Tibial nerve (tissue), 4 donors: ENCODE results near the gene ABCB1. TPM values are rescaled to one million over a fixed set of nuclear protein-coding genes. Genes with fewer than 3 reads are reported as not detected.
"Not testable (repeated sequence)": the region's sequence is repeated elsewhere in the genome, so short reads cannot be mapped to it uniquely, and the experiment has no call there.

Experiments
- DNase-seq, 2 donors: peaks; one replicate each; pipeline ENCODE4 v3.0.0-alpha.2; 2019; ENCODE audit warnings: low spot score in 2 of 2
- H3K27ac ChIP-seq, 4 donors: fragments of 200-600 bp; sonication (generic) in 3 of 4; one replicate each; pipeline ENCODE4 v1.5.1; 2017 to 2019; ENCODE audit warnings: mild to moderate bottlenecking in 1 of 4
- H3K27me3 ChIP-seq, 2 donors: fragments of 200-600 bp; sonication (generic) in 1 of 2; one replicate each; pipeline versions ENCODE4 v1.5.1 to v1.6.0; 2017 to 2019
- H3K36me3 ChIP-seq, 3 donors: fragments of 200-600 bp; sonication (generic); one replicate each; pipeline ENCODE4 v1.5.1; 2018 to 2019
- H3K4me1 ChIP-seq, 4 donors: fragments of 200-600 bp; sonication (generic) in 3 of 4; one replicate each; pipeline ENCODE4 v1.5.1; 2017 to 2019
- H3K4me3 ChIP-seq, 4 donors: fragments of 200-600 bp; sonication (generic) in 3 of 4; one replicate each; pipeline ENCODE4 v1.5.1; 2017 to 2019; ENCODE audit warnings: mild to moderate bottlenecking in 1 of 4, moderate library complexity in 1 of 4
- H3K9me3 ChIP-seq, 4 donors: fragments of 200-600 bp; sonication (generic) in 3 of 4; one replicate each; pipeline ENCODE4 v1.5.1; 2017 to 2019
- CTCF ChIP-seq, 5 experiments: fragments of 200-600 bp in 3 of 5; fragments of 450-650 bp in 2 of 5; sonication (generic) in 3 of 5; IDR thresholded peaks; one replicate each; pipeline ENCODE4 v1.5.1; 2016 to 2019; ENCODE audit warnings: antibody characterized with exemption in 5 of 5, mild to moderate bottlenecking in 3 of 5, moderate library complexity in 2 of 5
- EP300 ChIP-seq, 2 donors: sonication (generic); formaldehyde crosslinking; IDR thresholded peaks; one replicate each; pipeline ENCODE4 v1.6.1; 2017; ENCODE audit warnings: antibody characterized with exemption in 2 of 2, mild to moderate bottlenecking in 1 of 2
- POLR2A ChIP-seq, 2 donors: fragments of 450-650 bp; IDR thresholded peaks; one replicate each; pipeline ENCODE4 v1.6.1; 2017; ENCODE audit warnings: antibody characterized with exemption in 2 of 2, mild to moderate bottlenecking in 2 of 2, moderate library complexity in 2 of 2
- WGBS, 2 donors: methylation state at CpG; one replicate each; pipeline ENCODE4 v1.1.5; 2018; 5-methylcytosine and 5-hydroxymethylcytosine counted together
- total RNA-seq, 4 donors: library from RNA; depleted of rRNA; stranded (reverse); fragments of >200 nt; gene quantifications; one replicate each; pipeline ENCODE4 v1.1.0, GENCODE V29; 2016

ABCB1 gene
- total RNA-seq, 4 donors from 2014 or later, result 12.8 to 36.0 (median 22.2) TPM

- TF ChIP-seq CTCF (IDR thresholded peaks at IDR 0.05) (no peak), EP300 (IDR thresholded peaks at IDR 0.05) (no peak)
- H3K9me3 ChIP-seq, result no peaks in the 10 kb centered on the region
- WGBS, 2 donors, result 75 to 77% methylated on average over 1 of the region's 1 CpG
- no peaks in the 10 kb centered on the region for H3K27me3 ChIP-seq
- no peak overlapping the region for H3K4me3 ChIP-seq
- DNase-seq, result no peak
- no peak overlapping the region for H3K27ac ChIP-seq
- H3K36me3 ChIP-seq, result no peaks in the 10 kb centered on the region
- H3K4me1 ChIP-seq, result no peaks in the 10 kb centered on the region
These were observed 11.1 kb downstream of the ABCB1 start for GRCh38 chr7:87589631-87590030.

- 64 to 75% methylated on average over 3 of the region's 3 CpGs for WGBS, 2 donors
- Histone ChIP-seq H3K4me3 (no peak overlapping the region), H3K36me3 (no peaks in the 10 kb centered on the region), H3K27me3 (no peaks in the 10 kb centered on the region), H3K4me1 (no peaks in the 10 kb centered on the region), H3K9me3 (no peaks in the 10 kb centered on the region), H3K27ac (no peak overlapping the region)
- TF ChIP-seq POLR2A (IDR thresholded peaks at IDR 0.05), result no peak
- no peak for TF ChIP-seq EP300 (IDR thresholded peaks at IDR 0.05)
- no peak for TF ChIP-seq CTCF (IDR thresholded peaks at IDR 0.05)
- DNase-seq, result no peak
These were observed 19.0 kb downstream of the ABCB1 start for GRCh38 chr7:87581723-87582122.

- 89 to 94% methylated on average over 1 of the region's 1 CpG for WGBS, 2 donors
- TF ChIP-seq EP300 (IDR thresholded peaks at IDR 0.05) (no peak), POLR2A (IDR thresholded peaks at IDR 0.05) (no peak), CTCF (IDR thresholded peaks at IDR 0.05) (no peak)
These were observed 20.0 kb downstream of the ABCB1 start for GRCh38 chr7:87580636-87581035.

GRCh38 chr7:87575521-87575920 is 25.2 kb downstream of the ABCB1 start:
- TF ChIP-seq EP300 (IDR thresholded peaks at IDR 0.05) (no peak), POLR2A (IDR thresholded peaks at IDR 0.05) (no peak), CTCF (IDR thresholded peaks at IDR 0.05) (no peak)

More at GRCh38 chr7:87580636-87581035, 20.0 kb downstream of the ABCB1 start:
- Histone ChIP-seq H3K9me3 (no peaks in the 10 kb centered on the region), H3K36me3 (no peaks in the 10 kb centered on the region), H3K4me3 (no peak overlapping the region), H3K4me1 (no peaks in the 10 kb centered on the region), H3K27me3 (no peaks in the 10 kb centered on the region), H3K27ac (no peak overlapping the region)
- DNase-seq, result no peak

GRCh38 chr7:87574630-87575029 is 26.1 kb downstream of the ABCB1 start:
- 14 to 41% methylated on average over 2 of the region's 2 CpGs for WGBS, 2 donors
- no peaks in the 10 kb centered on the region for H3K27me3 ChIP-seq
- H3K4me3 ChIP-seq, result no peak overlapping the region
- no peaks in the 10 kb centered on the region for H3K9me3 ChIP-seq
- H3K27ac ChIP-seq, result no peak overlapping the region
- TF ChIP-seq POLR2A (IDR thresholded peaks at IDR 0.05) (no peak), CTCF (IDR thresholded peaks at IDR 0.05) (no peak), EP300 (IDR thresholded peaks at IDR 0.05) (no peak)
- DNase-seq, result no peak
- H3K36me3 ChIP-seq, result no peaks in the 10 kb centered on the region
- H3K4me1 ChIP-seq, result no peaks in the 10 kb centered on the region

More at GRCh38 chr7:87575521-87575920, 25.2 kb downstream of the ABCB1 start:
- DNase-seq, result no peak
- Histone ChIP-seq H3K4me1 (no peaks in the 10 kb centered on the region), H3K36me3 (no peaks in the 10 kb centered on the region), H3K27ac (no peak overlapping the region), H3K9me3 (no peaks in the 10 kb centered on the region), H3K27me3 (no peaks in the 10 kb centered on the region), H3K4me3 (no peak overlapping the region)
- WGBS, 2 donors, result 74 to 91% methylated on average over 2 of the region's 2 CpGs

GRCh38 chr7:87572513-87572912 is 28.2 kb downstream of the ABCB1 start:
- DNase-seq, H3K36me3 ChIP-seq, H3K4me1 ChIP-seq, H3K9me3 ChIP-seq, H3K27me3 ChIP-seq, H3K27ac ChIP-seq, H3K4me3 ChIP-seq: not testable (repeated sequence)
- WGBS, 2 donors, result 64 to 67% methylated on average over 1 of the region's 1 CpG
